GM12874 (cell line): ENCODE measurements around the gene RAX.

ENCODE experiments used
- TF ChIP-seq, protein P1 (sequence below): IDR thresholded peaks from 2 replicates; pipeline ENCODE4 v1.5.1; 2011; ENCODE audit warnings: low read depth, mild to moderate bottlenecking, control low read depth, low read length, moderate library complexity; ENCODE audit not compliant: insufficient read depth

Gene RAX

DNA sequence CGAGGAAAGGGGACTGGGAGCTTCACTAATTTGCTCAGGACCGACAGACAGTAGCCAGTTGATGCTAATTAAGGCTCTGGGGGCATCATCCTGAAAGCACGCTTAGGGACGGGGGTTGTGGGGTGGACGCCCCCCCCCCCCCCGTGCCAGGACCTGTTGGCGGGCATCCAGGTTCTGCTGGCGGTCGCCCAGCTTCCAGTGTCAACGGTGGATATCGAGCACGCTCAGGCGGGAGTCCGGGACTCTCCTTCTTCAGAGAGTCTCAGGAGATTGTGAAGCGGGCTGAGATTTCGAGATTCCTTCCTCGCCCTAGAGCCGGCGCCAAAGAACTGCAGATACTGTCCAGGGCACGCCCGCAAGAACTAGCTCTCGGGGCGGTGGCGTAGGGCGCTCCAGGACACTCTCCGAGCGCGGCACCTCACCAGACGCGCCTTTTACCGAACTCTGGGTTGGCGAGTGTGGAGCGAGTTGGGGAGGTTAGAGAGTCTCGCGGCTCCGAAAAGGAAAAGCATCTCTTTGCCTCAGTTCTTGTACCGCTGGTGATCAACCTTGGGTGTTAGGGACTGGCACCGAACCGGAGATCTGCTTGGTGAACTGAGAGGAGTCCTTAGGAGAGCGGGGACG is 5.6 kb downstream of the RAX start:
- TF ChIP-seq, protein P1, sequence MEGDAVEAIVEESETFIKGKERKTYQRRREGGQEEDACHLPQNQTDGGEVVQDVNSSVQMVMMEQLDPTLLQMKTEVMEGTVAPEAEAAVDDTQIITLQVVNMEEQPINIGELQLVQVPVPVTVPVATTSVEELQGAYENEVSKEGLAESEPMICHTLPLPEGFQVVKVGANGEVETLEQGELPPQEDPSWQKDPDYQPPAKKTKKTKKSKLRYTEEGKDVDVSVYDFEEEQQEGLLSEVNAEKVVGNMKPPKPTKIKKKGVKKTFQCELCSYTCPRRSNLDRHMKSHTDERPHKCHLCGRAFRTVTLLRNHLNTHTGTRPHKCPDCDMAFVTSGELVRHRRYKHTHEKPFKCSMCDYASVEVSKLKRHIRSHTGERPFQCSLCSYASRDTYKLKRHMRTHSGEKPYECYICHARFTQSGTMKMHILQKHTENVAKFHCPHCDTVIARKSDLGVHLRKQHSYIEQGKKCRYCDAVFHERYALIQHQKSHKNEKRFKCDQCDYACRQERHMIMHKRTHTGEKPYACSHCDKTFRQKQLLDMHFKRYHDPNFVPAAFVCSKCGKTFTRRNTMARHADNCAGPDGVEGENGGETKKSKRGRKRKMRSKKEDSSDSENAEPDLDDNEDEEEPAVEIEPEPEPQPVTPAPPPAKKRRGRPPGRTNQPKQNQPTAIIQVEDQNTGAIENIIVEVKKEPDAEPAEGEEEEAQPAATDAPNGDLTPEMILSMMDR, result no peak

DNA sequence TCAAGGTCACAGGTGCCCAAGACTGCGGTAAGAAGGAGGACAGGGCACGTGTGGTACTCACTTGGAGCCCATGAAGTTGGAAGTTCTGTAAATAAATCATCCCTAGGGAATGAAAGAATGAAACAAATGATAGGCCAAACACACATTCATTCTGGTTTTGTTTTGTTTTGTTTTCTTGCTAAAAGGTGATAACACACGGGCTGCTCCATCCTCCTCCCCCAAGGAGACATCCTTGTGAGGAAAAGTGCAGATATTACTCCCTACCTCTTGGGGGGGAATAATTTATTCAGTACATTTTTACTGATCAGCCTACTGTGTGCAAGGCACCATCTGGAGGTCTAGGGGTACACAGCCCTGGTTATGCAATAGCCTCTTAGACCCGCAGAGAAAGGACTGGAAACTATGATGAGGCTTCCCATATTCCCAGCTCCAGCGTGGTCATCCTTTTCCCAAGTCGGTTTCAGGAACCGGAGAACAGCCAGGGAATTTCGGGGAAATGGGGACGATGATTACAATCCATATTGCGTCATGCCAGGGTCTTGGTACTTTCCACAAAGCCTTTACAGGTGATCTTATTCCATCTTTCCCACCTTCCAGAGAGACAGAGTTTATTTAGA is 6.3 kb downstream of the RAX start:
- TF ChIP-seq, protein P1, result no peak

DNA sequence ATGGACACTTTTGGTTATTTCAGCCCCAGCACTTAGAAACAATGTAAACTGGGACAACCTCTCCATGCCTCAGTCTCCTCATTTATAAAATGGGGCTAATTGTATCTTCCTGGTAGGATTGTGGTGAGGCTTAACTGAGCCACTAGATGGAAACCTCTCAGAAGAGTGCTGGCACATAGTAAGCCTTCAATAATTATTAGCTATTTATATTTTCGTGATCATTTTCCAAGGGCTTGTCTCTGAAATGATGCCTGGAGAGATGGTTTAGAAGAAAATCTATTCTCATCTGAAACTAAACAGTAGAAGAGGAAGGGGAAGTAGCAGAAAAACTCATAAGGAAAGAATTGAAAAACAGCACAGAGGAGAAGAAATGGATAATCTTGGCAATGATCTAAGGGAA is 6.8 kb downstream of the RAX start:
- TF ChIP-seq, protein P1, result no peak

DNA sequence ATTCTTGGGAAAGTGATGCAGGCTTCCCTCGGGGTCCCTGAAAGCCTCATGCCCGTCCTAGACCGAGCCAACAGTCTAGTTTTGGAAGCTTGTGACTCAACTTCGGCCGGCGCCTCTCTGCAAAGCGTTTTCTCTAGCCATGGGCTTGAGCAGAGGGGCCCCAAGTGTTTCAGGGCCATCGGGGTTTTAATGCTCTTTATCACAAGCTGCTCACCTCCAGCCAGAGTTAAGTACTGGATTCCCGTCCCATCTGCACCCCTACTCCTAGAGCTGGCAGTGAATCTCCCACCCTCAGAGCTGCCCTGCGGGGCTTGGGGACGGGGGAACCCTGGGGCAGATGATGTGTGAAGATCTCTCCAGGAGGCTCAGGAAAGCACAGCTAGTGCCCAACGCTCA is 7.3 kb downstream of the RAX start:
- TF ChIP-seq, protein P1, result no peak

DNA sequence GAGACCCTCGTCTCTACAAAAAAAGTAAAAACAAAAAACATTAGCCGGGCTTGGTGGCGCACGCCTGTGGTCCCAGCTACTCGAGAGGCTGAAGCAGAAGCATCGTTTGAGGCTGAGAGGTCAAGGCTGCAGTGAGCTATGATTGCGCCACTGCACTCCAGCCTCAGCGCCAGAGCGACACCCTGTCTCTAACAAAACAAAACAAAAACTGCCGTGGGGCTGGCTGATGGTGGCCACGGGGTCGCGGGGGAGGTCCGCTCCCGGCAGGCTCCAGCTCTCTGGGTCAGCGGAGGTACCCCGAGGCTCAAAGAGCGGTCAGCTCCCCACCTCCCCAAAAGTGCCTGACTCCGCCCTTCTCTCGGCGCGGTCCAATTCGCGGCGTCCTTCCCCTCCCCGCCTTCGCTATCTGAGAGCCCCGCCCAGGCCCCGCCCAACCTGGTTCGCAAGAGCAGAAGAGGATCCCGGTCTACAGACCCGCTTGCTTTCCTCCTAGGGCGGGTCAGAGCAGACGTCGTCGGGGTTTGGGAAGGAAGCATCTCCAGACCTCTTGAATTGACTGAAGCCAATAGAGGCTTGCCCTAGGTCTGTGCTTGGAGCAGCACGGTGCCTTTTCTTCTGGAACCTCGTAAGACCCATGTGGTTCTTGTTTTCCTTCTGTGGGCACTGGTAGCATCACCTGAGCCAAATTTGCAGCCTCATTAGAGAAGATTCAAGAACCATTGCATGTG is 7.8 kb downstream of the RAX start:
- TF ChIP-seq, protein P1, result no peak

DNA sequence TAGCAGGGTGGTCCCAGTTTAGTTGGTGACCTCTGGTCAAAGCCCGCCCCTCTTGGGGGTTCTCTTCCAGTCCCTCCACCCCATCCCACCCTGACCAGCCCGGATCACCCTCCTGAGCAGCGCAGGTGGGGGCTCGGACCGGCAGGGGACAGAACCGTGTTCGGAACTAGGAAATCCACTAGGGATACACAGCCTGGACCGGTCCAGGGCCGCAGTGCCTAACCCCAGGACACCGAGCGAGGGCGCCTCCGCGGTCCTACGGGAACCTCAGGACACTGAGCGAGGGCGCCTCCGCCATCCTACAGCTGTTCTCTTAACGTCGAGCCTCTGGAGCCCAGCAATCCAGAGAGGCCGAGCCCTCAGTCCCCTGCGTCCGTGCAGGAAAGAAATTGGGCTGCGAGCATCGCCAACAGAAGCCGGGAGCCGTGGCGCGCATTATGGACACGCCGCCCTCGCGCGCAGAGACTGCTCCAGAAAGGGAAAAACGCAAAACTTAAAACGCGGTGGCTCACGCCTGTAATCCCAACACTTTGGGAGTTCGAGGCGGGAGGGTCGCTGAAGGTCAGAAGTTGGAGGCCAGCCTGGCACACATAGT is 8.5 kb downstream of the RAX start:
- TF ChIP-seq, protein P1, result no peak

DNA sequence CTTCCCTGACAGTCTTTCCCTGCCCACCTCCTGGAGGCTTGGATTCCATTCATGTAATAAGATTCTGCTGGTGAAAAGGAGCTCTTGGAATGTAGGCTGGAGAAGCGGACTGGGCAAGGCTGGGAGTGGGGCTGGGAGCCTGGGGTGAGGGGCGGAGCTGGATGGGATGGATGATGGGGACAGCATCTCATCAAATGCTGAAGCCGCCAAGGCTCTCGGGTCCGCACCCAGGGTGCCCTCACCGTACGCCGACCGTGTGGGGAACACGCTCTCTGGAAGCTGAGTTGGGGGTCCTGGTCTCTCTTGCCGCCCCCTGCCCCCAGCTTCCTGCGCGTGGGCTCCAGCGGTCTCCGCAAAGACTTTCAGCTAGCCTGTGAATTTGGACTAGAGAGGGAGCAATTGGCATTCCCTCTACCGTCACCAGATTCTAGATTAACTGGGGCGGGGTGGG is 9.1 kb downstream of the RAX start:
- TF ChIP-seq, protein P1, result no peak
